Astrocyte (in vitro differentiated cells and primary cell): ENCODE data around the gene ATP2A2.

Source experiments
- CTCF ChIP-seq: IDR thresholded peaks from 2 replicates; pipeline ENCODE4 v1.5.1; 2011; ENCODE audit warnings: low read depth, mild to moderate bottlenecking, inconsistent platforms, low read length, moderate library complexity; ENCODE audit not compliant: insufficient read depth
- EZH2 ChIP-seq: IDR thresholded peaks from 2 replicates; pipeline ENCODE4 v1.6.1; 2012; ENCODE audit warnings: mild to moderate bottlenecking, low read length, inconsistent platforms; ENCODE audit not compliant: insufficient read depth

GRCh38 chr12:110349514-110350151, 68.6 kb downstream of the ATP2A2 start:
- TF ChIP-seq CTCF (no peak), EZH2 (no peak)
